Astrocyte of the cerebellum (primary cell): ENCODE measurements around the gene RSPH9.
"Not testable (repeated sequence)": the region's sequence is repeated elsewhere in the genome, so short reads cannot be mapped to it uniquely, and the experiment has no call there.

Experiments used
- DNase-seq: peaks from one replicate; pipeline ENCODE4 v3.0.0-alpha.2; 2011; ENCODE audit warnings: low read depth
- H3K4me3 ChIP-seq: 2 replicates; pipeline ENCODE4 v1.5.1; 2011; ENCODE audit warnings: mild to moderate bottlenecking, low read depth, low read length, moderate library complexity
- CTCF ChIP-seq: IDR thresholded peaks from 2 replicates; pipeline ENCODE4 v1.5.1; 2012; ENCODE audit warnings: low read length, low read depth, moderate library complexity, mild to moderate bottlenecking; ENCODE audit errors: missing control alignments
- in situ Hi-C: cut with HindIII; loops from 2 replicates; pipeline ENCODE4 v1.10.0; 2017; ENCODE audit warnings: low sequenced_read_pairs

RSPH9 gene

GRCh38 chr6:43628393-43629103, 16.3 kb upstream of the RSPH9 start:
- peak overlapping the region; percentile 98 for H3K4me3 ChIP-seq
- no peak for DNase-seq
- TF ChIP-seq CTCF: no peak
- in situ Hi-C loops: no loop called here

GRCh38 chr6:43629104-43629504, 15.7 kb upstream of the RSPH9 start, which contains the start of gene GTPBP2:
GTPBP2 (minus strand) TSS chr6:43629264; CDS start chr6:43629162, 102 bp downstream.
- TF ChIP-seq CTCF: no peak
- peak; percentile 98 for DNase-seq
- in situ Hi-C loops: no loop called here
- H3K4me3 ChIP-seq: peak within 1 kb of the TSS; percentile 98

- peak; percentile 94 for DNase-seq
- in situ Hi-C loops: no loop called here
- TF ChIP-seq CTCF: no peak
- peak overlapping the region; percentile 98 for H3K4me3 ChIP-seq
These were observed 15.1 kb upstream of the RSPH9 start for GRCh38 chr6:43629505-43630300.

GRCh38 chr6:43630980-43631619, 13.7 kb upstream of the RSPH9 start:
- no peak for TF ChIP-seq CTCF
- H3K4me3 ChIP-seq: no peak overlapping the region
- in situ Hi-C loops: no loop called here
- no peak for DNase-seq

GRCh38 chr6:43633002-43633401, 11.8 kb upstream of the RSPH9 start:
- in situ Hi-C loops, DNase-seq, H3K4me3 ChIP-seq: not testable (repeated sequence)

- H3K4me3 ChIP-seq: no peak overlapping the region
These were observed 10.0 kb upstream of the RSPH9 start for GRCh38 chr6:43634702-43635303.

More at GRCh38 chr6:43634702-43635303, 10.0 kb upstream of the RSPH9 start:
- in situ Hi-C loops: no loop called here
- no peak for TF ChIP-seq CTCF
- no peak for DNase-seq
